HG02678 (cell line): ENCODE measurements around the gene OR4K17.
"Not testable (repeated sequence)": the region's sequence is repeated elsewhere in the genome, so short reads cannot be mapped to it uniquely, and the experiment has no call there.

Experiments used
- ATAC-seq: cut with Tn5 transposase; IDR thresholded peaks from one replicate; pipeline ENCODE4 v1.9.1; 2021; ENCODE audit warnings: mild to moderate bottlenecking, moderate library complexity; ENCODE audit not compliant: unreplicated experiment

OR4K17 gene

GRCh38 chr14:20110438-20110837 lies at the start of gene OR4K17:
Gene OR4K17, plus strand, starts transcription at chr14:20110739. Its CDS starts 6,761 bp downstream, at chr14:20117500.
- ATAC-seq = no peak

- ATAC-seq = no peak
Observed at GRCh38 chr14:20092050-20092449, 18.5 kb upstream of the OR4K17 start.

GRCh38 chr14:20093442-20093841 lies 17.1 kb upstream of the OR4K17 start:
- ATAC-seq = no peak

GRCh38 chr14:20098926-20099770 lies 11.4 kb upstream of the OR4K17 start:
- not testable (repeated sequence) for ATAC-seq

DNA sequence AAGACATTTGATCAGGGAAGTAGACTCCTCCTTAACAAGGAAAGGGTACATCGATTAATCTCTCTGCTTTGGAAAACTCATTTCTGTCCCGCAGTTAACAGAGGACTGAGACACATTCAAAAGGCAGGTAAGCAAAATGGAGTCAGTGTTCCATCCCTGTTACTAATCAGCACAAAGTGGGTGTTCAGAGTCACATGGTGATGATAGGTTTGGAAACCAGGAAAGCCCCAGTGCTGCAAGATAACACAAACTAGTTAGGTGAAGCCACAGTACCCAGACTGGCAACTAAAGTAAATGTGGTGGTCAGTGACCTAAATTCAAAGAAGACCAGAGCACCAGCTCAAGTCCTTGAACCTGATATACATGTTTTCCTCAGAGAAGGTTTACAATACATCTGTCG lies 1.8 kb downstream of the OR4K17 start:
- ATAC-seq = no peak

GRCh38 chr14:20116748-20117147 lies 6.2 kb downstream of the OR4K17 start:
- ATAC-seq = no peak

DNA sequence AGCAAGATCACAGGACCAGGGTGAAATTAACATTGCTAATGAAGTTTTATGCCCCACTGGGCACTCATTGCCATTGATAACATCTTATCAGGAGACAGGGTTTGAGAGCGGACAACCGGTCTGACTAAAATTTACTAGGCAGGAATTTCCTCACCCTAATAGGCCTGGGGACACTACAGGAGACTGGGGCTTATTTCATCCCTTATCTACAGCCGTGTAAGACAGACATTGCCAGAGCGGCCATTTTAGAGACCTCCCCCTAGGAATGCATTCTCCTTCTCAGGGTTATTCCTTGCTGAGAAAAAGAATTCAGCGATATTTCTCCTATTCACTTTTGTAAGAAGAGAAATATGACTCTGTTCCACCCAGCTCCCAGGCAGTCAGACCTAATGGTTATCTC lies 8.3 kb downstream of the OR4K17 start:
- no peak for ATAC-seq

DNA sequence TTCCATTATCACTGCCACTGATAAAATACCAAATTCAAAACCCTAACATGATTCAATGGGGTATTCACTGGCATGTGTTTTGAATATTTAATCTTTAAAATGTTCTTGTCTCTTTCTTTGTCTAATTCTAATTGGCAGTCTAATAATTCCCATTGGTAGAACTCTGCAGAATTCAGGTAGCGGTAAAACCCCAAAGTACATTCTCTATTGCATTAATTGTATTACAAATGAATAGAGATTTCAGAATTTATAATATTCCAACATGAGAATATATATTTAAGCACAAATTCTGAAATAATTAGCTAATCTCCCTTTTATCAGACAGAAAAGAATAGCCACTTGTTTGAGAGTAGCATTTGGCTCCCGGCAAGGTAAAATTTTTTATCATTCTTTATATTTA lies 28.0 kb downstream of the OR4K17 start, which contains the start of gene OR4N5:
Gene OR4N5 (plus strand): TSS at position 301 of the 400 bp plus-strand sequence. CDS start 4,916 bp downstream, outside the sequence.
- ATAC-seq = no peak

- no peak for ATAC-seq
Observed at GRCh38 chr14:20143911-20144310, 33.4 kb downstream of the OR4K17 start.

GRCh38 chr14:20144820-20145219 lies 34.3 kb downstream of the OR4K17 start:
- ATAC-seq = no peak

GRCh38 chr14:20164462-20164861 lies 53.9 kb downstream of the OR4K17 start:
- no peak for ATAC-seq

- no peak for ATAC-seq
Observed at GRCh38 chr14:20167091-20167490, 56.6 kb downstream of the OR4K17 start.

- not testable (repeated sequence) for ATAC-seq
Observed at GRCh38 chr14:20169852-20170251, 59.3 kb downstream of the OR4K17 start.
